T-helper 17 cell (primary cell): ENCODE measurements around the gene AQP2. TPM values are rescaled to one million over a fixed set of nuclear protein-coding genes. Genes with fewer than 3 reads are reported as not detected.
A peak's percentile ranks its signal among the peaks of the same experiment; 100 is the strongest.

Experiments used
- ATAC-seq: fragments of 150-1000 bp; cut with Tn5 transposase; 2 replicates; pipeline ENCODE4 v1.10.0; 2021; ENCODE audit warnings: mild to moderate bottlenecking, moderate library complexity
- DNase-seq, 3 donors: peaks; one replicate each; pipeline versions ENCODE4 v3.0.0 to v3.0.0-alpha.2; 2020 to 2021
- H3K9me3 ChIP-seq: one replicate; pipeline ENCODE4 v1.7.0; 2013; ENCODE audit warnings: low read length, mild to moderate bottlenecking; ENCODE audit not compliant: control insufficient read depth, poor library complexity, severe bottlenecking
- H3K27ac Mint-ChIP-seq: one replicate; pipeline ENCODE4 v1.8.0; 2022; ENCODE audit warnings: mild to moderate bottlenecking, moderate library complexity, mixed read lengths
- H3K27me3 Mint-ChIP-seq: one replicate; pipeline ENCODE4 v1.8.0; 2022; ENCODE audit warnings: mixed read lengths
- H3K36me3 Mint-ChIP-seq: one replicate; pipeline ENCODE4 v1.8.0; 2022; ENCODE audit warnings: low read depth, mixed read lengths
- H3K4me1 Mint-ChIP-seq: one replicate; pipeline ENCODE4 v1.8.0; 2022; ENCODE audit warnings: mild to moderate bottlenecking, mixed read lengths
- H3K4me3 Mint-ChIP-seq: one replicate; pipeline ENCODE4 v1.8.0; 2022; ENCODE audit warnings: mild to moderate bottlenecking, moderate library complexity, mixed read lengths
- total RNA-seq, 4 donors: library from RNA in 2 of 4; stranded (reverse) in 2 of 4; gene quantifications; one replicate each; pipeline ENCODE4 v1.2.3 and lab custom pipeline; 2022 to 2026

Gene AQP2
- total RNA-seq (not detected), total RNA-seq (lab: John Stamatoyannopoulos, UW) (0 reads per million in 2 donors)

- no peak for DNase-seq
- H3K4me1 Mint-ChIP-seq, result peaks cover 6% of the 10 kb centered on the region
- ATAC-seq, result no peak
- peak within 1 kb of the TSS; percentile 63 for H3K27ac Mint-ChIP-seq
- H3K27me3 Mint-ChIP-seq, result peaks cover 43% of the 10 kb centered on the region
- no peaks in the 10 kb centered on the region for H3K36me3 Mint-ChIP-seq
- H3K9me3 ChIP-seq, result no peaks in the 10 kb centered on the region
- H3K4me3 Mint-ChIP-seq, result no peak within 1 kb of the TSS
Observed at GRCh38 chr12:49950273-49951251, at the start of gene AQP2. Gene AQP2 (plus strand): TSS chr12:49950737. CDS start chr12:49950831, 94 bp downstream.

- no peaks in the 10 kb centered on the region for H3K9me3 ChIP-seq
- no peak for ATAC-seq
- H3K4me1 Mint-ChIP-seq, result peaks cover 20% of the 10 kb centered on the region
Observed at GRCh38 chr12:49901026-49901425, 49.5 kb upstream of the AQP2 start.

GRCh38 chr12:49901986-49902385, 48.6 kb upstream of the AQP2 start:
- DNase-seq (no peak), ATAC-seq (no peak)
- Mint-ChIP-seq H3K4me1 (peaks cover 20% of the 10 kb centered on the region), H3K27ac (no peak overlapping the region), H3K4me3 (peak overlapping the region; percentile 67), H3K27me3 (peaks cover 44% of the 10 kb centered on the region), H3K36me3 (peaks cover 6% of the 10 kb centered on the region)
- H3K9me3 ChIP-seq, result no peaks in the 10 kb centered on the region

More at GRCh38 chr12:49901026-49901425, 49.5 kb upstream of the AQP2 start:
- H3K4me3 Mint-ChIP-seq, result peak overlapping the region; percentile 19
- peaks cover 6% of the 10 kb centered on the region for H3K36me3 Mint-ChIP-seq
- no peak overlapping the region for H3K27ac Mint-ChIP-seq
- no peak for DNase-seq
- peaks cover 46% of the 10 kb centered on the region for H3K27me3 Mint-ChIP-seq

- Mint-ChIP-seq H3K4me3 (peak overlapping the region; percentile 92), H3K4me1 (peaks cover 20% of the 10 kb centered on the region), H3K36me3 (peaks cover 6% of the 10 kb centered on the region), H3K27me3 (peaks cover 38% of the 10 kb centered on the region), H3K27ac (no peak overlapping the region)
- no peaks in the 10 kb centered on the region for H3K9me3 ChIP-seq
- no peak for DNase-seq
- no peak for ATAC-seq
Observed at GRCh38 chr12:49902399-49903350, 47.9 kb upstream of the AQP2 start.

GRCh38 chr12:49903351-49903699, 47.2 kb upstream of the AQP2 start:
- no peaks in the 10 kb centered on the region for H3K9me3 ChIP-seq
- H3K27ac Mint-ChIP-seq, result no peak overlapping the region
- peaks cover 6% of the 10 kb centered on the region for H3K36me3 Mint-ChIP-seq
- no peak for DNase-seq
- ATAC-seq, result no peak
- H3K4me3 Mint-ChIP-seq, result peak overlapping the region; percentile 92
- peaks cover 34% of the 10 kb centered on the region for H3K27me3 Mint-ChIP-seq
- H3K4me1 Mint-ChIP-seq, result peaks cover 19% of the 10 kb centered on the region

GRCh38 chr12:49903700-49904423, 46.7 kb upstream of the AQP2 start, which contains the start of gene FAIM2:
Gene FAIM2 (minus strand): TSS chr12:49903900. CDS start chr12:49903792, 108 bp downstream.
- DNase-seq, result peak; percentile 25 to 40 (median 26)
- peaks cover 18% of the 10 kb centered on the region for H3K4me1 Mint-ChIP-seq
- H3K27me3 Mint-ChIP-seq, result peaks cover 32% of the 10 kb centered on the region
- no peaks in the 10 kb centered on the region for H3K9me3 ChIP-seq
- H3K27ac Mint-ChIP-seq, result peak within 1 kb of the TSS; percentile 81
- H3K4me3 Mint-ChIP-seq, result peak within 1 kb of the TSS; percentile 92
- peaks cover 6% of the 10 kb centered on the region for H3K36me3 Mint-ChIP-seq
- peak; percentile 86 for ATAC-seq

- DNase-seq, result no peak
- Mint-ChIP-seq H3K36me3 (peaks cover 8% of the 10 kb centered on the region), H3K27ac (peak overlapping the region; percentile 81), H3K4me3 (peak overlapping the region; percentile 92), H3K27me3 (peaks cover 34% of the 10 kb centered on the region), H3K4me1 (peaks cover 14% of the 10 kb centered on the region)
- no peaks in the 10 kb centered on the region for H3K9me3 ChIP-seq
- no peak for ATAC-seq
Observed at GRCh38 chr12:49904601-49905000, 45.9 kb upstream of the AQP2 start.

- DNase-seq (no peak), ATAC-seq (no peak)
- Mint-ChIP-seq H3K27ac (peak overlapping the region; percentile 81), H3K4me3 (peak overlapping the region; percentile 80), H3K36me3 (peaks cover 8% of the 10 kb centered on the region), H3K4me1 (peaks cover 14% of the 10 kb centered on the region), H3K27me3 (peaks cover 35% of the 10 kb centered on the region)
- no peaks in the 10 kb centered on the region for H3K9me3 ChIP-seq
Observed at GRCh38 chr12:49905718-49906314, 44.7 kb upstream of the AQP2 start.

GRCh38 chr12:49907352-49907751, 43.2 kb upstream of the AQP2 start:
- ATAC-seq, result no peak

GRCh38 chr12:49909356-49909755, 41.2 kb upstream of the AQP2 start:
- H3K4me1 Mint-ChIP-seq, result peaks cover 7% of the 10 kb centered on the region
- H3K9me3 ChIP-seq, result no peaks in the 10 kb centered on the region
- peaks cover 54% of the 10 kb centered on the region for H3K27me3 Mint-ChIP-seq
- no peak overlapping the region for H3K4me3 Mint-ChIP-seq
- H3K36me3 Mint-ChIP-seq, result peaks cover 4% of the 10 kb centered on the region
- ATAC-seq, result no peak
- DNase-seq, result no peak
- H3K27ac Mint-ChIP-seq, result no peak overlapping the region

More at GRCh38 chr12:49907352-49907751, 43.2 kb upstream of the AQP2 start:
- H3K4me1 Mint-ChIP-seq, result peaks cover 10% of the 10 kb centered on the region
- peaks cover 42% of the 10 kb centered on the region for H3K27me3 Mint-ChIP-seq
- H3K36me3 Mint-ChIP-seq, result peaks cover 4% of the 10 kb centered on the region
- no peaks in the 10 kb centered on the region for H3K9me3 ChIP-seq
- H3K27ac Mint-ChIP-seq, result no peak overlapping the region
- no peak for DNase-seq
- no peak overlapping the region for H3K4me3 Mint-ChIP-seq

GRCh38 chr12:49909826-49910225, 40.7 kb upstream of the AQP2 start:
- peaks cover 2% of the 10 kb centered on the region for H3K36me3 Mint-ChIP-seq
- H3K27me3 Mint-ChIP-seq, result peaks cover 52% of the 10 kb centered on the region
- H3K4me3 Mint-ChIP-seq, result no peak overlapping the region
- no peak for ATAC-seq
- H3K4me1 Mint-ChIP-seq, result peaks cover 2% of the 10 kb centered on the region
- DNase-seq, result no peak
- no peak overlapping the region for H3K27ac Mint-ChIP-seq
- no peaks in the 10 kb centered on the region for H3K9me3 ChIP-seq
